ENCODE results near the gene SLC26A8. TPM values are rescaled to one million over a fixed set of nuclear protein-coding genes. Genes with fewer than 3 reads are reported as not detected.
"Not testable (repeated sequence)": the region's sequence is repeated elsewhere in the genome, so short reads cannot be mapped to it uniquely, and the experiment has no call there.

The SLC26A8 gene
- total RNA-seq, 2 donors from 2014 or later: 15.2 TPM; not detected in 1

GRCh38 chr6:36038120-36038876, 13.9 kb upstream of the SLC26A8 start:
- intact Hi-C loops (cut with DNase I): no loop called here
- Histone ChIP-seq H3K9me3 (no peaks in the 10 kb centered on the region), H3K27me3 (replicated peaks; ENCODE audit: insufficient read depth) (no peaks in the 10 kb centered on the region), H3K36me3 (no peaks in the 10 kb centered on the region), H3K27ac (no peak overlapping the region), H3K4me1 (replicated peaks) (no peaks in the 10 kb centered on the region), H3K4me3 (no peak overlapping the region)
- WGBS: 48% methylated on average over 4 of the region's 4 CpGs
- no peak for DNase-seq (ENCODE audit: low spot score)
- TF ChIP-seq, protein P1, sequence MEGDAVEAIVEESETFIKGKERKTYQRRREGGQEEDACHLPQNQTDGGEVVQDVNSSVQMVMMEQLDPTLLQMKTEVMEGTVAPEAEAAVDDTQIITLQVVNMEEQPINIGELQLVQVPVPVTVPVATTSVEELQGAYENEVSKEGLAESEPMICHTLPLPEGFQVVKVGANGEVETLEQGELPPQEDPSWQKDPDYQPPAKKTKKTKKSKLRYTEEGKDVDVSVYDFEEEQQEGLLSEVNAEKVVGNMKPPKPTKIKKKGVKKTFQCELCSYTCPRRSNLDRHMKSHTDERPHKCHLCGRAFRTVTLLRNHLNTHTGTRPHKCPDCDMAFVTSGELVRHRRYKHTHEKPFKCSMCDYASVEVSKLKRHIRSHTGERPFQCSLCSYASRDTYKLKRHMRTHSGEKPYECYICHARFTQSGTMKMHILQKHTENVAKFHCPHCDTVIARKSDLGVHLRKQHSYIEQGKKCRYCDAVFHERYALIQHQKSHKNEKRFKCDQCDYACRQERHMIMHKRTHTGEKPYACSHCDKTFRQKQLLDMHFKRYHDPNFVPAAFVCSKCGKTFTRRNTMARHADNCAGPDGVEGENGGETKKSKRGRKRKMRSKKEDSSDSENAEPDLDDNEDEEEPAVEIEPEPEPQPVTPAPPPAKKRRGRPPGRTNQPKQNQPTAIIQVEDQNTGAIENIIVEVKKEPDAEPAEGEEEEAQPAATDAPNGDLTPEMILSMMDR (IDR thresholded peaks at IDR 0.05): no peak
- TF ChIP-seq POLR2A (IDR thresholded peaks at IDR 0.05) (no peak), POLR2AphosphoS5 (IDR thresholded peaks at IDR 0.05) (no peak)

DNA sequence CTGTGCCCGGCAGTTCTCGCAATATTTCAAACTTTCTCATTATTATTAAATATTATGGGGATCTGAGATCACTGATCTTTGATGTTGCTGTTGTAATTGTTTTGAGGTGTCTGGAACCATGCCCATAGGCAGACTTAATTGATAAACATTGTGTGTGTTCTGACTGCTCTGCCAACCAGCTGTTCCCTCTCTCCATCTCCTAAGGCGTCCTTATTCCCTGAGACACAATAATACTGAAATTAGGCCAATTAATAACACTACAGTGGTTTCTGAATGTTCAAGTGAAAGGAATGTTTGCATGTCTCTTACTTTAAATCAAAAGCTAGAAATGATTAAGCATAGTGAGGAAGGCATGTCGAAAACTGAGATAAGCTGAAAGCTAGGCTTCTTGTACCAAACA, 10.8 kb upstream of the SLC26A8 start:
- 61% methylated on average over 4 of the region's 4 CpGs for WGBS
- Histone ChIP-seq H3K27me3 (replicated peaks; ENCODE audit: insufficient read depth) (no peaks in the 10 kb centered on the region), H3K4me3 (no peak overlapping the region), H3K27ac (no peak overlapping the region), H3K9me3 (no peaks in the 10 kb centered on the region), H3K4me1 (replicated peaks) (no peaks in the 10 kb centered on the region), H3K36me3 (no peaks in the 10 kb centered on the region)
- DNase-seq (ENCODE audit: low spot score): no peak
- no peak for TF ChIP-seq POLR2A (IDR thresholded peaks at IDR 0.05)
- TF ChIP-seq, protein P1 (IDR thresholded peaks at IDR 0.05): no peak
- TF ChIP-seq POLR2AphosphoS5 (IDR thresholded peaks at IDR 0.05): no peak
- intact Hi-C loops (cut with DNase I): no loop called here

GRCh38 chr6:36034441-36034840, 10.0 kb upstream of the SLC26A8 start:
- Histone ChIP-seq H3K36me3 (no peaks in the 10 kb centered on the region), H3K27me3 (replicated peaks; ENCODE audit: insufficient read depth) (no peaks in the 10 kb centered on the region), H3K27ac (no peak overlapping the region), H3K4me3 (no peak overlapping the region), H3K9me3 (no peaks in the 10 kb centered on the region), H3K4me1 (replicated peaks) (no peaks in the 10 kb centered on the region)
- no peak for TF ChIP-seq POLR2A (IDR thresholded peaks at IDR 0.05)
- TF ChIP-seq, protein P1 (IDR thresholded peaks at IDR 0.05): no peak
- TF ChIP-seq POLR2AphosphoS5 (IDR thresholded peaks at IDR 0.05): no peak
- no peak for DNase-seq (ENCODE audit: low spot score)
- intact Hi-C loops (cut with DNase I): loop anchor here (5.0 kb wide), 1 partner anchor 33 kb away; no protein-coding TSS in a partner anchor
- 54% methylated on average over 3 of the region's 3 CpGs for WGBS

GRCh38 chr6:36033935-36034334, 9.5 kb upstream of the SLC26A8 start:
- Histone ChIP-seq H3K4me3 (no peak overlapping the region), H3K36me3 (no peaks in the 10 kb centered on the region), H3K27me3 (replicated peaks; ENCODE audit: insufficient read depth) (no peaks in the 10 kb centered on the region), H3K9me3 (no peaks in the 10 kb centered on the region), H3K27ac (no peak overlapping the region), H3K4me1 (replicated peaks) (no peaks in the 10 kb centered on the region)
- intact Hi-C loops (cut with DNase I): loop anchor here (5.0 kb wide), 1 partner anchor 33 kb away; no protein-coding TSS in a partner anchor
- TF ChIP-seq POLR2AphosphoS5 (IDR thresholded peaks at IDR 0.05): no peak
- WGBS: 61% methylated on average over 3 of the region's 3 CpGs
- no peak for DNase-seq (ENCODE audit: low spot score)

- not testable (repeated sequence) for DNase-seq (ENCODE audit: low spot score); H3K27me3 ChIP-seq (replicated peaks; ENCODE audit: insufficient read depth); H3K4me3 ChIP-seq; H3K4me1 ChIP-seq (replicated peaks); H3K27ac ChIP-seq; H3K9me3 ChIP-seq; H3K36me3 ChIP-seq
- 90% methylated on average over 10 of the region's 10 CpGs for WGBS
- intact Hi-C loops (cut with DNase I): loop anchor here (5.0 kb wide), 1 partner anchor 34 kb away; no protein-coding TSS in a partner anchor
These were observed 8.7 kb upstream of the SLC26A8 start for GRCh38 chr6:36033144-36033543.

DNA sequence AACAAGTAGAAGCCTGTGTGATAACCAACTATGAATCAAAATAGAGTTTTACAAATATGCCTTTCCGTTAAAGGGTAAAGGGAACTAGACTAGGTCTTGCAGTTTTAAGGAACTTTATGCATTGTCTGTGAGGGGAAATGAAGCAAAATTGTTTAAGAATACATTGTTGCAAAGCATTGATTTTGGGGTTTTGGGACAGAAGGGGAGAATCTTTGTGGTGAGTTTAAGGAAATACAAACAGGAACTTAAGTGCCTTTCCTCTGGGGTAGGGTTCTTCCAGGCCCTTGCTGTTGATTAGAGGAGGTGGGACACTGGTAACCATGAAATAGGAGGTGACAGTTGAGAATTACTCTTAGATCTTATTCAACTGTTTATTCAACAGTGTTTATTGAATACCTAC, 7.8 kb upstream of the SLC26A8 start:
- 75% methylated on average over 1 of the region's 1 CpG for WGBS
- no peaks in the 10 kb centered on the region for H3K4me1 ChIP-seq (replicated peaks)

More for the DNA sequence above, 7.8 kb upstream of the SLC26A8 start:
- intact Hi-C loops (cut with DNase I): loop anchor here (5.0 kb wide), 1 partner anchor 35 kb away; no protein-coding TSS in a partner anchor
- H3K27me3 ChIP-seq (replicated peaks; ENCODE audit: insufficient read depth): no peaks in the 10 kb centered on the region
- H3K4me3 ChIP-seq: no peak overlapping the region
- no peaks in the 10 kb centered on the region for H3K9me3 ChIP-seq
- no peak for DNase-seq (ENCODE audit: low spot score)
- H3K27ac ChIP-seq: no peak overlapping the region
- H3K36me3 ChIP-seq: no peaks in the 10 kb centered on the region
- TF ChIP-seq POLR2A (IDR thresholded peaks at IDR 0.05): no peak
- no peak for TF ChIP-seq POLR2AphosphoS5 (IDR thresholded peaks at IDR 0.05)
- TF ChIP-seq, protein P1 (IDR thresholded peaks at IDR 0.05): no peak

Data from prostate gland (tissue), 2 donors.